HG03064 (cell line): Measurements from ENCODE around the gene PCBP3.
"Not testable (repeated sequence)": the region's sequence is repeated elsewhere in the genome, so short reads cannot be mapped to it uniquely, and the experiment has no call there.

Experiments used
- ATAC-seq: cut with Tn5 transposase; IDR thresholded peaks from one replicate; pipeline ENCODE4 v1.9.1; 2021; ENCODE audit warnings: low read depth; ENCODE audit not compliant: unreplicated experiment

The PCBP3 gene

DNA sequence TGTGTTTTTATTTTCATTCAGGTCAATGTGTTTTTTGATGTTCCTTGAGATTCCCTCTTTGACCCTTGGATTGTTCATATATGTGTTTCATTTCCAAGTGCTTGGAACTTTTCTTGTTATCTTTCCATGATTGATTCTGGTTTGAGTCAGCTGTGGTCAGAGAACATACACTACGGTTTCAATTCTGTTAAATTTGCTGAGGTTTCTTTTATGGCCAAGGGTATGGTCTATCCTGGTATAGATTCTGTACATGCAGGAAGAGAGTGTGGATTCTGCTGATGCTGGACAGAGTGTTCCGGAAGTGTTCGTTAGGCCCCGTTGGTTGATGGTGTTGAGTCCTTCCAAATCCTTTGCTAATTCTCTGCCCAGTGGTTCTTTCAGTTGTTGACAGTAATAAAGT is 239.6 kb downstream of the PCBP3 start:
- no peak for ATAC-seq

DNA sequence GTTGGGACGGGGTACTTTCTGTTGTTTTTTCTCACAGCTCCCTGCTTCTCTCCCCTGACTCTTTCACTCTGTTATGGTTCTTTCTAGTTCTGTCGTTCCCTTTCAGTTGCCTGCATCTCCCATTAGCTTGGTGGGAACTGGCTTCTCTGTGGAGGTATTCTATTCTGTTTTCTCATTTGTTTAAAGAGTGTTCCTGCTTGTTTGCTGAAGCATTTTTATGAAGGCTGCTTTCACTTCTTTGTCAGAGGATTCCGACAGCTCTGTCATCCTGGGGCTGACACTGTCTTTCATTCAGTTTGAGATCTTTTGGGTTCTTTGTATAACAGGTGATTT is 242.0 kb downstream of the PCBP3 start:
- ATAC-seq: no peak

DNA sequence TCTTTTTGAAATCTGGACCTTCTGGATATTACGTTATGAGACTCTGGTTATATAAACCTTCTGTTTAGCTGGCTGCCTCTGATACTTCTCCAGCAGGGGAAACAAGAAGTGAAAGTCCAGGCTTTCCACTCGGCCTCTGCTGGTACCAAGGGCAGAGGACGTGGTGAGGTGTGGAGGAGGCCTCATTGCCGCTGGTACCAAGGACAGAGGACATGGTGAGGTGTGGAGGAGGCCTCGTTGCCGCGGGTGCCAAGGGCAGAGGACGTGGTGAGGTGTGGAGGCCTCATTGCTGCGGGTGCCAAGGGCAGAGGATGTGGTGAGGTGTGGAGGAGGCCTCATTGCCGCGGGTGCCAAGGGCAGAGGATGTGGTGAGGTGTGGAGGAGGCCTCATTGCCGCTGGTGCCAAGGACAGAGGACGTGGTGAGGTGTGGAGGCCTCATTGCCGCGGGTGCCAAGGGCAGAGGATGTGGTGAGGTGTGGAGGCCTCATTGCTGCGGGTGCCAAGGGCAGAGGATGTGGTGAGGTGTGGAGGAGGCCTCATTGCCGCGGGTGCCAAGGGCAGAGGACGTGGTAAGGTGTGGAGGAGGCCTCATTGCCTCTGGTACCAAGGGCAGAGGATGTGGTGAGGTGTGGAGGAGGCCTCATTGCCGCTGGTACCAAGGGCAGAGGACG is 242.5 kb downstream of the PCBP3 start:
- ATAC-seq: not testable (repeated sequence)

DNA sequence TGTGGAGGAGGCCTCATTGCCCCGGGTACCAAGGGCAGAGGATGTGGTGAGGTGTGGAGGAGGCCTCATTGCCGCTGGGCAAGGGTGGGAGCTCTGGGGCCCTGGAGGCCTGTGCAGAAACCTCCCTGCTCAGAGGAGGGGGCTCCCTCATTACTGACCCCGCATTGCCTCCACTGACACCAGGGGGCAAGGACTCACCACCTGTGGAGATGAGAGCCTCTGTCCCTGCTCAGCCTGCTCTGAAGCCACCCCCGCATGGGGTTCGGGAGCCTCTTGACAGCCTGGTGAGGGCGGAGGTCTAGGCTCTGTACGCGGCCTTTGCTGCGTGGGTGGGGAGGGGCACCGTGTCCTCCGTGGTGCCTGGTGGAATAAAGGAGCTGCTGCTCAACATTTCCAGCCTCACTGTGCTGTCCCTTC is 243.1 kb downstream of the PCBP3 start:
- ATAC-seq: no peak

DNA sequence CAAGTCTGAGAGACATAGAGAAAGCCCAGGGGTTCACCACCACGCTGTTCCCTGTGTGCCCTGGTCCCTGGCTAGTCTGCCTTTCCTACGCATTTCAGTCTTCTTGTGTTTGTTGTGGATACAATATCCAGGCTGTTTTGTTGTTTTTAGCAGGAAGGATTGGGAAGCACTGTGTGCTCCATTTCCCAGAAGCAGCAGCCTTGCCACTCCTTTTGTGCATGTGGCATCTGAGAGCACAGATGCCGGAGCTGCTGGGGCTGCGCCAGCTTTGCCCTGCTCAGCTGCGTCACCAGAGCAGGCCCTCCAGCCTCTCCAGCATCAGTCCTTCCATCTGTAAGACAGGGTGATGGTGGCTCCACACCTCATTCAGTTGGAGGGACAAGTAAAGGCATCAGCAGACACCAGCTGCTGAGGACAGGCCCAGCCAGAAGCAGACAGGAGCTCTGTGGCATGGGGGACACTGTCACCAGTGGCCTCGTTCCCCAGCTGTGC is 243.6 kb downstream of the PCBP3 start:
- no peak for ATAC-seq

DNA sequence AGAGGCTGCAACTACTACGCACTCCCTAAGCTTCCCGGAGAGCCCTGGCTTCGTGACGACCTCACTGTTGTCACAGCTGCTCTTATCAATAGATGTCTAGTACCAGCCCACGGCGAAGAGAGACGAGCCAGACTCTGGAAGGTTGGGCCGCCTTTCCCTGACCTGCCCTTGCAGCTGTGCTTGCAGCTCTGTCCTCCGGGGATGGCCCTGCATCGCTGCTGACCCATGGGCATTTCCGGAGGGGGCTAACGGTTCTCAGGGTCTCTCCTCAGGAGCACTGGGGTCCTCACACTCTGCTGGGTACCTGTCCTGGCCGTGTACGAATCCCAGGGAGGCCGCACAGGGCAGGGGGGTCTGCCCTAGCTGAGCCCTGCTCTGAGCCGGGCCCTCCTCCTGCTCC is 244.3 kb downstream of the PCBP3 start:
- no peak for ATAC-seq

DNA sequence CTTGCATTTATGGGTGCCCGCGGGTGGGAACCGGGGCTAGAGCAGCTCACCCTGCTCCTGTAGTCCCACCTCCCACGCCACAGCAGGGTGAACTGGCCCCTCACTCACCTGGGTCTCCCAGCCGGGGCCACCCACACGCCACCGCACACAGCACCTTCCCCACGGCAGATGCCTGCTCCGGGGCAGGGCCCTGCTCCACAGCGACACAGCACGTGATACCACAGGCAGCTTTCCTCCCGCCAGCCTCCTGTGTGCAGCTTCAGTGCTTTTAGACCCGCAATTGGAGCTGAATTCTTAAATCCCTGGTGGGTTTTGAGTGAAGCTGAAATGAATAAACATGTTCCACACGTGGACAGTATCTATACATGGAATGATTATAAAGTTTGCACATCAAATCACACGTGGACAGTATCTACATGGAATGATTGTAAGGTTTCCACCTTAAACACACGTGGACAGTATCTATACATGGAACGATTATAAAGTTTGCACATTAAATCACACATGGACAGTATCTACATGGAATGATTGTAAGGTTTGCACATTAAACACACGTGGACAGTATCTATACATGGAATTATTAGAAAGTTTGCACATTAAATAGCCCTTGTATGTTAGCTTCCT is 245.0 kb downstream of the PCBP3 start:
- no peak for ATAC-seq

DNA sequence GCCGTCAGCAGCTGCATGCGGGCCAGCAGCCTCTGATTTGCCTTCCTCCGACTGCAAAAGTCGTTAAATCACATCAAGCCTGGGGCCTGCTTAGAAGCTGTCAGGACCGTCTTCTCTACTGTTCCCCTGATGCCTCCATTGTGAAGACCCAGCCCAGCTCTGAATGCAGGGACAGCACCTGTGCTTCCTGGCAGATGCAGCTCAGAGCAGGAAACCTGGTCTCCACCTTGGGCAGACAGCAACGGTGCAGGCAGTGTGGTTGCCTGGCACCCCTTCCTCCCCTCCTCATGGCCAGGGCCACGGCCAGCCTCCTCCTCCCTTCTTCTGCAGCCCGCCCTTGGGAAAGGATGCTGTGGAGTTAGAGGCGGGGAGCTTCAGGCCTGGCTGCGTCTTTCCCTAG is 245.7 kb downstream of the PCBP3 start:
- ATAC-seq: no peak

DNA sequence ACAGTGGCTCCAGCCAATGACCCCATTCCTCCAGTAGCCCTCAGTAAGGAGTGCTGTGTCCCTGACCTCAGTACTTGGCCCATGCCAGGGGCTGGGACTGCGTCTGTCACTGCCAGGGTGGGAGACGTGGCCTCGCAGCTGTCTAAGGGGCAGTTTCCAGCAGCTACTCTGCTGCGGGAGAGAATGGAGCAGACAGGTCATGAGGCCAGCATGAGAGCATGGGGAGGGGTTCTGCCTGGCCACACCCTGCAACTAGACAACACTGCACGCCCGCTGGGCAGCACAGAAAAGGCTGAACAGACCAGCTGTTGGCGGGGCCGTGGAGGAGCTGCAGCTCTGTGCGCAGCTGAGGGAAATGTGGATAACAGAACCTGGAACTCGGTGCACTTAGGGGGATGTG is 246.4 kb downstream of the PCBP3 start:
- no peak for ATAC-seq

DNA sequence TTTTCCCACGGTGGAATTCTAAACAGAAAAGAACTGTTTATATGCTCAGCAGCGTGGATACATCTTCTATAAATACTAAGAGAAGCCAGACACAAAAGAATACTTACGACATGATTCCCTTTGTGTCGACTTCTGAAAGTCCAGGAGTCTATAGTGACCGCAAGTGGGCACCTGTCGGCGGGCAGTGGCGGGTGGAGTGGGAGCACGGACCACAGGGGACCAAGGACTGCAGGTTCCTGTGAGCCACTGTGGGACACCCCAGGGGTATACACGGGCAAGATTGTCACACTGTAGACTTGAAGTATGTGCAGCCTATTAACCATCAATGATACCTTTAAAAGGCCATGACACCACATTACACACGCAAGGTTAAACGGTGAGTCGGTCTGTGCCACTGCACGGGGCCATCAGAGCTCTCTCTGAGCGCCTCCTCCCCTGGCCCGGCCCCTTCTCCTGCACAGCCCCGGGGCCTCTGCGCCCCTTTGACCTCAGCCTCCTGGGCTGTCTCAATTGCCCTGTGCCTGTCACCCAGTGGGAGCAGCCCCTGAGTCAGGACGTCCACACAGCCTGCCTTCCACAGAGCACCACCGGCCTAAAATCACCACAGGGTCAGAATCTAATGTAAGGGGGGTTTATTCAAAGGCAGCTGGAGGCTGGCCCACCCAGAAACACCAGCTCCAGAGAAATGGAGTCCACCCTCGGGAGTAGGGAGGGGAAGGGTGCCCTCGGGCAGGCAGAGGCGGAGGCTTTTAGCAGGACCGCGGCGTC is 248.0 kb downstream of the PCBP3 start:
- ATAC-seq: no peak

DNA sequence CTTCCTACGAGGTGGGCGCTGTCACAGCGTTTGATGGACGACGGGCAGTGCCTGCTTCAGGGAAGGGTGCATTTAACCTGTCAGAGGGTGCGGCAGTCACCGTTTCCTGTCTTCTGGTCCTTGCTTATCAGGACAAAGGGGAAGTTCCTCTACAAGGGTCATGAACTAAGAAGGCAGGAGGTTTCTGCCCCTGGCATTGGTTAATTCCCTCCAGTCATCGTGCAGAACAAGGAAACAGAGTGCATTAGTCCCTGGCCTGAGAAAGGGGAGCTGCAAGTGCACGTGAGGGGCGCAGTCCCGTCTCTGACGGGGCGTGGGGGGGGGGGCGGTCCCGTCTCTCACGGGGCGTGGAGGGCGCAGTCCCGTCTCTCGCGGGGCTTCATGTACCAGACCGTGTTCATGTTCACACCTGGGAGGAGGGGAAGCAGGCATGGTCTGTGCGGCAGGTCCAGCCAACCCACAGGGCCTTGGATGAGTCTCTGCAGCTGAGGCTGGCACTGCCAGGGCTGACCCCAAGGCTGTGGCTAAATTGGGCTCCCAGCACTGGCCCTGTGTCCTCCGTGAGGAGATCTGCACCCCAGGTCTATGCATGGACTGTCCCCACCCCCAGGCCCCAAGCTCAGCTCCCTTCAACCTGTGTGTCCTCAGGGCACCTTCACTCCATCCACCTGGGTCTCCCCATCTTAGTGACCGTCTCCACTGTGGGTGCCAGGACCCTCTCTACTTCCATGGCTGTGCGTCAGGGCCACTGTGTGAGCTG is 248.8 kb downstream of the PCBP3 start:
- no peak for ATAC-seq

DNA sequence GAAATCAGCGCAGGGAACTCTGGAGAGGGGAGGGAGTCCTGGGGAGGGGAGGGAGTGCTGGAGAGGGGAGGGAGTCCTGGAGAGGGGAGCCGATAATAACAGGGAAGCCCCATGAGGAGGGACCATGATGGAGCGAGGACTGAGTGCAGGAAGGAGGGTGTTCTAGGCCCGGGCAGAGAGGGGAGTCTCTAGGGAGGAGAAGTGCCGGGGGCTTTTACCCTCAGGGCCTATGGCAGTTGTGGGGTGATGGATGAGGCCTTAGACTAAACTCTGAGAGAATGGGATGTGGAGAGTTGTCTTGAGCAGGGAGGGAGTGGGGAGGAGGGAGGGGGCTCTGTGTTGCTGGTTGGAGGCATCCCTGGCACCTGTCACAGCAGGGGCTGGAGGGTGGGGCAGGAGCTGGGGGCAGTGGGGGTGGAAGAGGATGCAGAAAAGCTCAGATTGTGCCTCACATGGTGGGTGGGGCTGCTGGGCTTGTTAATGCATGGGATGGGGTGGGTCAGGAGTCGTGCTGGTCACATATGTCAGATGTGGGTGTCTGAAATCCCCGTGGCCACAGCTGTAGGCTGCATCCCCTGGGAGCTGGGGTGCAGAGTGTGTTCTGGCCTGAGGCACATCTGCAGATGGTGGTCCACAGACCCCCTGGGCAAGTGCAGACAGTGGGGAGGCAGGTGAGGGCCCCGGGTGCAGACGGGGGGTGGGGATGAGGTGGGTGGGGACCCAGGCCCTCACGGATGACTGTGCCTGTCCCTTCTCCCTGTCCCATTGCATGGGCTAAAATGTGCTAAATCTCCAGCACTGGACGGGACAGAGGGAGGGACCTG is 249.6 kb downstream of the PCBP3 start:
- no peak for ATAC-seq

DNA sequence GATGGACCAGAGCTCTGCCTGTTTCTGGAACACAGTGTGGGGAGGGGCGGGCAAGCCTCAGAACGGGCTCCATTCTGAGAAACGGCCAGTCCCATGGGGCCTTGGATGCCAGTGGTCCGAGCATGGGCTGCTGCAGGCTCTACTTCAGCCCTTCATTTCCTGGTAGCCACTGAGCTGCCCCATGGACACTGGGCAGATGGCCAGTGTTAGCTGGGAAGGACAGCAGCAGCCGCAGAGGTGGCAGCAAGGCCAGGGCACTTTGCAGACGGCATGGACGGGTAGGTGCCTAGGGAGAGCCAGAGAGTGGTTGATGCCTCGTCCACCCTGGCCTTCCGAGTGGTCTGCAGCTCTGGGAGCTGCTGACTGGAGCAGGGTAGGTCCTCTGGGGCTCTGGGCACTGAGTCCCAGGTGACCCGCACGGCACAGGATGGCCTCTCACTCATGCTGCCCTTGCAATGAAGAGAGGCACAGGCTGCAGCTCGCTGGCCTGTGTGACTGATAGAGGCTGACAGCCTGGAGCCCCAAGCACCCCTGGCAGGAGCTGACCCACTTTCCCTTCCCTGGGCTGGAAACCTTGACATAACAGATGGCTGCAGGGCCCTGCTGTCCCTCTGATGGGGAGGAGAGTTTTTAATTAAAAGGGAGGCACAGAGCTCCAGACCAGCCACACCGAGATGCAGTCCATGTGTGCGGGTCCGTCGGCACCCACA is 250.4 kb downstream of the PCBP3 start:
- ATAC-seq: no peak

DNA sequence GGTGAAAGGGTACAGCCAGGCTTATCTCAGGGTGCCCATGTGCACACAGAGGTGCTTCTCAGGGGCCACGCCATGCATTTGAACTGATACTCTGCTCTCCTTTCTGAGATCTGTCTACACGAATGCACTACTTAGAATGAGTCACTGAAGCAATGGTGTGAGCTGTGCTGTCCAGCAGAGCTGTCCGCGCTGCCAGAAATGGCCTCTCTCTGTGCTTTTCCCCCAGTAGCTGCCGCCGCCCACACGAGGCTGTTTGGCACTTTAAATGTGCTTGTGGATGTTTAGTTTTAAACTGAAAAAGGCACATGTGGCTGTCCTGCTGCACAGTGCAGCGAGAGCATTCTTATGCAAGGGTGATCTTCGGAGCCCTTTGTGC is 250.9 kb downstream of the PCBP3 start:
- no peak for ATAC-seq

DNA sequence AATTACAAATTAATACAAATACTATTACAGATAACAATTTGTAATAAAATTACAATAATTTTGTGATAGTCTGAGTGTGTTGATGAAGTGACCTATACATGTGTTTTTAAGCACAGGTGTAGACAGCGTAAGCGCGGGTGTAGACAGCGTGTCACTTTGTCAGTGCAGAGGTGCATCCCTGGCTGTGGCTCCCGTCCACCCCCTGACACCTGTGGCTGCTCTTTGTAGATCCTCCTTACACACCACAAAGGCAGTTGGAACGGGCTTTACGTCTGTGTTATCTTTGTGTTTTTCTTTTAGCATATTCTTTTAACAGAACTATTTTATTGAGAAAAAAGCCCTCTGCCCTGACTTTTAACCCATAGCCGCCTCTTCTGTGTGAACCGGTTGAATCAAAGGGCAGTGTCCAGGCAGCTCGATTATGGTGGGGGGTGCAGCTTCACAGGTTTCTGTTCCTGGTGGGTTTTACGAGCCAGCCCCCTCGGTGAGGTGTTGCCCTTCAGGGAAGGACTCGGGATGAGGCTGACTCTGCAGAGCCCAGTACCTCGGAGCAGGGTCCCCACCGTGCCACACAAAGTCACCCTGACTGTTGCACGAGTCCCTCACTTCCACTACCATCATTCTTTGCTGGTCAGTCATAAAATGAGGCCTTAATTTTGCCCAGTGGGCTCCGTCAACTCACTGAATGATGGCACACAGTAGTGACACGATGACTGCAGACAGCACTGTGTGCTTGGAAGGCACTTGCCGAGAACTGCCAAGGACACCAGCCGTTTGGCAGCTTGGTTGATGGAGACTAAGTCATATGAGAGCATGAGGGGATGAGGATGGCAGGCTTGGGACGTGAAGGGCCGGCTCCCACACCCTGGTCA is 251.6 kb downstream of the PCBP3 start:
- no peak for ATAC-seq

DNA sequence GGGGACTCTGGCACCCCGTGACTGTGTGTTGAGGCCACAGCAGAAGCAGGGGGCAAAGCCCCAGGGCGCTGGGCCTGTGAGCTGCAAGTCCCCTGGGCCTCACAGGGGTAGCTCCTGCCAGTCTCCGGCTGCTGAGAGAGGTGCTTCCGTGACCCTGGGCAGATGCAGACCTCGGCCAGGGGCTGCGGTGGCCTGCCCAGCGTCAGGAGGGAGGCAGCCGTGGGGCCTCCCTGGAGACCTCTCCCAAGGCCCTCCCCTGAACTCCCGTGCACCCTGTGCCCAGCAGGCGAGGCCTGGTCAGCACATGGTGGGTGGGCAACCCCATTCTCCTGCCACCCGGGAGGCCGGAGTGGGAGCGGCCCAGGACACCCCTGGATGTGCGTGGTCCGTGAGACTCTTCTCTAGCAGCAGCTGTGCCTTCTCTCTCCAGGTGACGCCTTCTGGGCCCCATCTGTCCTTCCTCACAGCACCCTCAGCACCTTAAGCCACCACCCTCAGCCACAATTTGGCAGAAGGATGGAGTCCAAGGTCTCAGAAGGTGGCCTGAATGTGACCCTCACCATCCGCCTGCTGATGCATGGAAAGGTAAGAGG is 252.3 kb downstream of the PCBP3 start:
- ATAC-seq: no peak

DNA sequence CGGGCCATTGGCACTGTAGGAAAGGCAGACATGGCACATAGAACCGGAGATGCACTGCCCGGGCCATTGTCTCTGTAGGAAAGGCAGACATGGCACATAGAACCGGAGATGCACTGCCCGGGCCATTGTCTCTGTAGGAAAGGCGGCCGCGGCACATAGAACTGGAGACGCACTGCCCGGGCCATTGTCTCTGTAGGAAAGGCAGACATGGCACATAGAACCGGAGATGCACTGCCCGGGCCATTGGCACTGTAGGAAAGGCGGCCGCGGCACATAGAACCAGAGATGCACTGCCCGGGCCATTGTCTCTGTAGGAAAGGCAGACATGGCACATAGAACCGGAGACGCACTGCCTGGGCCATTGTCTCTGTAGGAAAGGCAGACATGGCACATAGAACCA is 252.9 kb downstream of the PCBP3 start:
- not testable (repeated sequence) for ATAC-seq
